ENCODE results near the gene CYRIA.

The CYRIA gene

DNA sequence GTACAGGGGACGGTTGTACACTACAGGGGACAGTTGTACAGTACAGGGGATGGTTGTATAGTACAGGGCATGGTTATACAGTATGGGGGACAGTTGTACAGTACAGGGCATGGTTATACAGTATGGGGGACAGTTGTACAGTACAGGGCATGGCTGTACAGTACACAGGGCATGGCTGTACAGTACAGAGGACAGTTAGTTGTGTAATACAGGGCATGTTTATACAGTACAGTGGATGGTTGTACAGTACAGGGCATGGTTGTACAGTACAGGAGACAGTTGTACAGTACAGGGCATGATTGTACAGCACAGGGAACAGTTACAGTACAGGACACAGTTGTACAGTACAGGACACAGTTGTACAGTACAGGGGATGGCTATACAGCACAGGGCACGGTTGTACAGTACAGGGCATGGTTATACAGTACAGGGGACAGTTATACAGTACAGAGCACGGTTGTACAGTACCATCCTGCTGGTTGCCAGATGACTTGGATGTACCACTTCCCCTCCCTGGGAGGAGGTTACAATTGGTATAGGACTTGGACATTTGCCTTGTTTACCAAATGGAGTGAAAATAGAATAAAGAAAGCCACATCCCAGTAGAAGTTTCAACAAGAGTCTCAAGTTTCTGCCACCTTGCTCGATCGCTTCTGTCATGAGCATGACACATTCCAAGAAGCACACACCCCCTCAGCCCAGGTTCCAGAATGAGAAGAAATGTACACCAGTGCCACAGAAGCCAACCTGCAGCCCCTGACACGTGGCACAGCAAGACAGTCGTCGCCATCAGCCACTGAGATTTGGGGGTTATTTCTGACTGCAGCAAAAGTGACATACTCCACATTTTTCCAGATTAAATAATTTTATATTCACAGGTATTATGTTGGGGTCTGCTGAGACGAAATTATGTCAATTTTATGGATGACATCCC, 16.0 kb downstream of the CYRIA start:
- DNase-seq: no peak

DNA sequence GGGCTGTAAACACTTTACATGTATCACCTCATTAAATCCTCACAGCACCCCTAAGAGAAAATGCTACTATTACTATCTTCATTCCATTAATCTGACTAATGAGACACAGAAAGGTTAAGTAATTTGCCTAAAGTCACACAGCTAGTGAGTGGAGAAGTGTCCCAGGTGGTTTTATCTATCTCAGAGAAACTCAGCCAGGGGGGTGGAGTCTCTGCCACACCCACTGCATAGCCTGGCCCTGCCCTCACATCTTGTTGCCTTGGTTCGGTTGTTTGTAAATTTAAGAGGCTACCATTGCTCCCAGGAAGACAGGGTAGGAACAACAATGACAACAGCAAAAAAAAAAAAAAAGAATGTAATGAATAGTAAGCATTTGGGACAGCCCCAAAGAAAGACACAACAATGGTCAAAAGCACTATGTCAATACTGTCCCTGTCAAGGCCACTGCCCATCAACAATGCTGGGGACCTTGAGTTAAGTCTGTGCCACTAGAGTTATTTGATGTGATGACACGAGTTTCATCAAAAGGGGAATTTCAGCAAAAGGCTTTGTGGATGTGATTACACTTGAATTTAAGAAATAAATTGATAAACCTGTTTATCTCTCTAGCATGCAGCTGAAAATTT, 17.5 kb downstream of the CYRIA start:
- no peak for DNase-seq

DNA sequence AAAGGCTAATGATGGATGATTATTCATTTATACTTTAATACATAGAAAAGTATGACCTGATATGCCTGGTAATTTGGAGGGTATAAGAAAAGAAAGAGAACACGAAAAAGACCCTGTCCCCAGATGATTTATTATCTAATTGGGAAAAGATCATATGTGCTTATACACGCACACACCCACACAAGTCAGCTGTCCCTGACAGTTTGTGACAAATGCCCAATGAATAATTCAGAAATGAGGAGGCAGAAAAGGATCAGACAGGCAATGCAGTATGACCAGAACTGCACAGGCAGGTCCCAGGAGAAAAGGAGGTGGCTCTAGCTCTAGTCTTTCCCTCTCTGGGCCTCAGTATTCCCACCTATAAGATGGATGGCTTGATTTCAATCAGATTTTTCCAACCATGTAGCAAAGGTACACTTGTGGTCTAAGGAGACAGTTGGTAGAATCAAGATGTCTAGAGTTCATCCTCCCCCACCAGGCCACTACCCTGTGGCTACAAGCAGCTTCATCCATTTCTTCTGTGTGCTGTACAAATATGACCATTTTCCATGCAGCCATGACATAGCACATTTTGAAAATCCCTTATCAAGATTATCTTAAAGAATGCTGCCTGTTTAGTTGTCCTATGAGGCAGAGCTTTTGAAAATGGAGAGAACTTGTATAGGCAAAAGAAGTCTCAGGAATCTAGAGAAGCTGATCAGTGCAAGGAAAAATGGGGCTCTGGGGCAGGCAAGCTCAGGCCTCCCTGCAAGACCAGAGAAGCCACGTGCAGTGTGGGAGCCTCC, 19.7 kb downstream of the CYRIA start:
- DNase-seq: no peak

DNA sequence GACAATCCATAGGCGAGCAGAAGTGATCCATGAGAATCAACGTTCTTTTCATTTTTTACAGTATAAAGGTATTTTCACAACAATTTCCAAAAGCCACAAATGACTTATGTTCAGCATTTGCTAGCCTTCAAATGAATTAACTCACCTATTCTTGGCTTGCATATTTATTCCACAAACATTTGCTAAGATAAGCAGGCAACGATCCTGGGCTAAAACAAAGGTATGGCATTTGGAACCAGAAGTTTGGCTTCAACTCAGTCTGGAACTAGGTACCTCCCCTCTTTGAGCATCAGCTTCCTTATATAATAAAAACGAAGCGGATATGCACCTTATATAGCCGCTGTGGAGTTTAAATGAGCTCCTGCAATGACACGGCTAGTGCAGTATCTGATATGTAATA, 20.5 kb downstream of the CYRIA start:
- DNase-seq: no peak

DNA sequence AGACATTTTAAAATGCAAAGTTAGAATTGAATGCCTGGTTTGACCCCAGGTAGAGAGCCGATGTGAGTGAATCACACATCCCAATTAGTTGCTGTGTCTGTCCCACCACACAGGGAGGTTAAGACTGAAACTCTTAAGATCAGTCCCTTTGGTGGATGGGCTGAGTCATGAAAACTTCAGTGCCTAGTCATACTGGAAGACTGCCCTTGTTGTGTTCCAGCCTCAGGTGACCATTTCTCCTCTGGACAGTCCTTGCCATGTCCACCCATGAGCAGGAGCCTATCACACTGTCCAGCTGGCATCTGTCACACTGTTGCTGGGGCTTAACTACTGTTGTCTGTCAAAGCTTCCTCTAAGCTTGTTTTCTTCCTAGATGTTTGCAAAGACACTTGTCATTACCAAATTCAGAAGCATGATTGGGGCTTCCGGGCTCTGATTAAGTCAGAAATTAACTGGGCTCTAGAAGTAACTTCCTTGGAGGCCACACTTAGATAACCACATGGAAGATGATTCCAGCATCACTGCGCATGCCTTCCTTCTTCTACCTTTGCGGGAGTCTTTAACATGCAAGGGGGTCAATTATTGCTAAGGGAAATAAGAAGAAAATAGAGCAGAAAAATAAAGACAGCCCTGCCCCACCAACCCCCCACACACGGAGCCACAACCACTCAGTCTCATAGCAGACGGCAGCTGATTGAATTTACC, 21.3 kb downstream of the CYRIA start:
- DNase-seq: no peak

DNA sequence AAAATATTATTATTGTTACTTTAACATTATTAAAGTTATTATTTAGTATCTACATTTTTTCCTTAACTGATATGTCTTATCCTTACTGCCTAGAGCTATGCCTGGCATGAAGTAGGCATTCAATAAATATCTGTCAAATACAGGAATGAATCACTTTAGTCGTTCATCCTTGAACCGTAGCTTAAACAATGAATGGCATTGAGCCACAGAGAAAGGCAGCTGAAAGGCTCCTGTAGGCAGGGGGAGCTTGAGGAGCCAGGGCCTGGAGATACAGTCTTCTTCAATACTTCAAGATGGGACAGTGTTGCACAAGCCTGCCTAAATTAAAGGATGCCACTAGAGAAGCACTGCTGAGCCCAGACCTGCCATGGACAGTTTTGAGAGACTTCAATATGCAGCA, 22.5 kb downstream of the CYRIA start:
- no peak for DNase-seq

DNA sequence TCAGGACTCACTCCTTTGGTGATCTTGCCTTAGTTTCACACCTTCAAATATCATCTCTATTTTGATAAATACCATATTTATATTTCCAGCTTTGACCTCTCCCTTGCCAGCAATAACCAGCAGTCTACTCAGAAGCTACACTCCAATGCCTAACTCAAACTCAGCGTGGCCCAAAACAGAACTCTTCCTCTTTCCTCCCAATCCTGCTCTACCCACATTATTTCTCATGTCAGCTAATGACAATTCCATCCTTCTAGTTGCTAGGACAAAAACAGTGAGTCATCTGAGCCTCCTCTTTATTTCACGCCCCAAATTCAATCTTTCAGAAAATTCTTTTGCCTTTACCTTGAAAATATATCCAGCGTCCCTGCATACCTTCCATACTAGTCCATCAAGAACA, 23.5 kb downstream of the CYRIA start:
- no peak for DNase-seq

DNA sequence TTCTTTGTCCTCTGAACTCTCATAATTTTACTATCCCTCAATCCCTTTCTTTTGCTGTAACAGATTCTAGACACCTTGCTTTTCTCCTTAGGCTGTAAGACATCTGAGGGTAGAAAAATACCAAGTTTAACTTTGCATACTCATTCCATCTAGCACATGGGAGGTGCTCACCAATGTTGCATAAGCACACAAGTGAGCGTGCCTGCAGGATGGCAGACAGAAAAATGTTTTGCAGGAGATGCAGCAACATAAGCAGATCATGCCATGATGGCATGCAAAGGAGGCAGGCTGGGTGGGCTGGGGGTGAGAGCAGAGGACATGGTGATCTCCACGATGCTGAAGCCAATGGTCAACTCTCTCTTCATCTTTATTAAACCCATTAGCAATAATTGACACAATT, 24.1 kb downstream of the CYRIA start:
- no peak for DNase-seq

DNA sequence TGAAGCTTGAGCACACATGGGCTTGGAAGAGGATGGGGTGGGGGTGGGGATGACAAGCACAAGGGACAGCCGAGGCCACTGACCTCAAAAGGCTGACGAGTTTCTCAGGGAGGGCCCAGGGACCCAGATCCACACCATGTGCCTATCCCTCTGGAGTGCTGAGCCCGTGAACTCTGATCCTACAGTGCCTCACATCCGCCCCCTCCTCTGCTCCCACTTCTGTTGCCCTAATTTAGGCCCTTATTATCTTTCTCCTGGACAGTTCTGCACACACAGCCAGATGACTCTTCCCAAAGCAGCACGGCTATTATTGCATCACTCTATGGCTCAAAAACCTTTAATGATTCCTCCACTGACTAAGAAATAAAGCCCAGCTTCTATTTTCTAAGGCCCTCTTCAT, 24.8 kb downstream of the CYRIA start:
- no peak for DNase-seq

DNA sequence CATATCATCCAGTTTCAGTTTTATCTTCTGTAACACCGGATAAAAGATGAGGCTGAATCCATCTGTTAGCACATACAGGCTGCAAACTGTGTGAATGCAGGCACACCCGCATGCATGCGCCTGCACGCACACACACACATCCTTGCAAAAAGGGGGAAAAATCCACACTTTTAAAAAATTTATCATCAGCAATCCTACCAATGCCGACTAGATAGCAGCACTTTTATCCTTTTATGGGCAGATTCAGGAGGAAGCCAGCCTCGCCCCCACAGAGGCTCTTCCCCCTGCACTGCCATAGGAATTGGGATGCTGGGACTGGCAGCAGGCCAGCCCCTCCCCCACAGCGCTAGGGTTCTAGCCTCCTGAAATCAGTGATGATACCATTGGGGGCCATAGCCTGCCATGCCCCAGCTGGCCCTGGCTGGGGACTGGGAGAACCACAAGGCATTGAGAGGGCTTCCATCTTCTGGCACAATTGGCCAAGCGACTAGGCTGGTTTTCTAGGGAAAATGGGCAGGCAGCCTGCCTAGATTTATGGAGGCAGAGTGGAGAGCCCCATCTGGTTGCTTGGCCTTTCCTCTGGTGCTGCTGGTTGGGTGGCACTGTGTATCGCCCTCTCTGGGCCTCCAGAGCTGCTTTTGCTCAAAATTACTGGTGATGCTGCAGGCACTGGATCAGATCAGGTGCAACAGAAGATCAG, 25.5 kb downstream of the CYRIA start:
- DNase-seq: no peak

DNA sequence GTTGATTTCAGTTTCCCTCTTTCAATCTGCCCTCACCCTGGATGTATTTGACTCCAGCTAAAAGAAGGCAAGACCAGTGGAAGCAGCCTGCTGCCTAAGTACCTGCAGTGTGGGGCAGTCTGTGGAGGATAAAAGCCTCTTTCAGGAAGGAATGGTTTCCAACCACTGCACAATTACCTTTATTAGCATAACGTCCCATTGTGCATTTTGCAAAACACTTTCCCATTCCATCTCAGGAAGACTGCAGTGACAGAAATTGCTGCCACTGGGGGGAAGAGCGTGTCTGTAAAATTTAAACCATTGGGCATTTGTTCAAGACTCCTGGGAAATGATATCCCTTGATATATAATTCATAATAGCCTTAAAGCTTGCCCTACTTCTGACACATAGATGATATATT, 26.2 kb downstream of the CYRIA start:
- DNase-seq: no peak

DNA sequence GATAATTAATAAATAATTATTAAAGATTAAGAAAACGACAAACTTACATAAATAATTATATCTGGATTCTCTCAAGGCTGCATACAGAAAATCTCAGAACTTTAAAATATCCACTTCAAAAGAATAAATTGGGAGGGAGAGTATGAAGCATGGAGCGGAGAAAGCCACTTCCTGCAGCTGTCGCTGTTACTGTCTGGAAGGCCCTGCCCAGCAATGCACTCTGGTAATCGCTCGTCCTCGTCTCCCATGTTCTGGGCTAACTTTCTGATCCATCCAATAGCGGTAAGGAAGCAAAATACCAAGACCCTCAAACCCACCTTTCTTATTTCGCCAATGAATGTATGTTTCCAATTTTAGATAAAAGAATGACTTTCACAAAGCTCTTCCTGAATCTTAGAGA, 26.7 kb downstream of the CYRIA start:
- DNase-seq: no peak

DNA sequence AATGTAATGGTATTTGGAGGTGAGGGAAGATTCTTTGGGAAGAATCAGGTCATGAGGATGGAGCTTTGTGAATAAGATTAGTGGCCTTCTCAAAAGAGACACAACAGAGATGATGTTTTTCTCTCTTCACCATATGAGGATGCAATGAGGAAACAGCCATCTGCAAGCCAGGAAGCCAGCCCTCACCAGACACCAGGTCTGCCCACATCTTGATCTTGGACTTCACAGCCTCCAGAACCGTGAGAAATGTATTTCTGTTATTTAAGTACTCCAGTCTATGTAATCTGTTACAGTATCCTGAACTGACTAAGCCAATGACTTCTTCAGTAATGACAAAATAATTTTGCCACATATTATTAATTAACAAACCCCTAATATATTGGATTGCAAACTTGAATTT, 28.3 kb downstream of the CYRIA start:
- no peak for DNase-seq

DNA sequence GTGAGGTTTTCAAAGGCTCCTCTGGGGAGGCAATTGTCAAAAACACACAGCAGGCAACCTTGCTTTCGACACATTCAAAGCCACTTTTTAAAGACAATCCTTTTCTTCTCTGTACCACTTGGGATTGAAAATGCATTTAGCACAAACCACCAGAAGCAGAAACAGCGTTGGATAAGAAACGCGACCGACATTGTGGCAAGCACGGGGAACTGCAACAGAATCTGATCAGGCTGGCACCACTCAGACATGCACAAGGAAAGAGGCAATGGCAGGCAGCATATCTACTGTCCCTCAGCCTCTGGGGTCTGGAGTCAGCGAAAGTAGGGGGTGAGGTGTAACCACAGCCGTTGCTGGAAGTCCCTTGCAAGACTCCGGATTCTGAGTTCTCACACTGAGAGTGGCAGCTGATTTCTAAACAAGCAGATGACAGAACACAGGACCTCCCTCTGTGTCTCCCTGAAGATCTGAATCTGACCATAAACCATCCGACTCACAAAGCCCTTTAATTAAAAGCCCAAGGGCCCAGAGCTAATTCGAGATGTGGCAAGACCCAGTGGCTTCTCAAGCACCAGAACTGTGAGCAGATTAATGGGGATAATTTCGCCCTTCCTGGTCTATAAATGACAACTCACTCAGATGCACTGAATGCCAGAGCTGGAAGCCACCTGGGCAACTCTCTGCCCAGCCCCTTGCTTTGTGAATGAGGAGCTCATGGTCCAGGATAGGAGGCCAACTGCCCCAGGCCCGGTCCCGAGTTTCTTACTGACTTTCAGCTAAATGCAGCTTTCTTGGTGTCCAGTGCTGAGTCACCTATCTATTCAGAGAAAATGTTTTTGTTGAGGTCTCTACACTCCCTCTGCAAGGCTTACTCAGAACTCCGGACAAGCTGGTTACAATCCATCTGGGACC, 29.6 kb downstream of the CYRIA start:
- DNase-seq: no peak

DNA sequence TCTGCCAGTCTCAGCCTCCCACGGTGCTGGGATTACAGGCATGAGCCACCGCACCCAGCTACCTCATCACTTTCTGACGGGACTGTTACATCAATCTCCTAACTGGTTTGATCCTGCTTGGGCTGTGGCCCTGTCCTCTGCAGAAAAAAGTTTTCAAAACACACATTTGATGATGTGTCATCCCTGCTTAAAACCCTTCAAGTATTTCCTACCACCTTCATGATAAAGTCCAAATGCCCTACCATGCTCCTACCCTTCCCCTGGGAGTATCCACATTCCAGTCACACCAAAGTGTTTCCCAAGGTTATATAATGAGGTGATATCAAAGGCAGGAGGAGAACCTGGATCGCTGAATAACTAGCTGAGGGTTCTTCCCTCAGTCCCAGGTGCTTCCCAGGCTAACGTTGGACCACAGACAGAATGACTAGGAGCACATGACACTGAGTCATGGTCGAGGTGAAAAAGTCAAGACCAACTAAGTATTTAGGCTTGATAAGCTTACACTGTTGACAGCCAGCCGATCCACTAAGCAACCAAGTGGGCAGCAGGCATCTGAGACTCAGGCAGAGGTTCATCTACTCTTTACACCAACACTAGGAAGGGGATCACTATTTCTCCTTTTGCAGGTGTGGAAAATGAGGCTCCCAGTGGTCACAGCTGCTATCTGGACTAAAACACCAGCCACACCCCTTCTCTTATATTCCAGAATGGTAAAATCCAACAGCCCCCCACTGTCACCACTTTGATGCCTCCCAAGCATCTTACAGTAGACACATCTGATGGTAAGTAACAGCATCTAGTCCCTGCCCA, 31.8 kb downstream of the CYRIA start:
- no peak for DNase-seq

DNA sequence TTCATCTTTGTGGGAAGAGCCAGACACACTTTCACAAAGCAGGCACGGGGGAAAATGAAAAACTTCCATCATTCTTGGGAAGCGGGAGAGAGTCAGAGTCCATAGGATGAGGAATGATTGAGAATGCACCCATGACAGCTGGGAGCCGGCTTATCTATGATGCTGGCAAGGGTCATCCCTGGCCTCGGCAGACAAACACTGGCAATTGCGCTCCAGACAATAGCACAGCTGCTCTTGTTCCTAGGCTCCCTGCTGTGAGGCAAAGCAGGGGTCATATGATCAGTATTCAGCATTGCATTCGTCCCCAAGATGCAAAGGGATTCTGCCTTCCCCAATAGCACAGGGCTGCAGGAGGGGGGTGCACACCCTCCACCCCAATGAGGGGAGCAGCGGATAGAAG, 33.0 kb downstream of the CYRIA start:
- DNase-seq: no peak

DNA sequence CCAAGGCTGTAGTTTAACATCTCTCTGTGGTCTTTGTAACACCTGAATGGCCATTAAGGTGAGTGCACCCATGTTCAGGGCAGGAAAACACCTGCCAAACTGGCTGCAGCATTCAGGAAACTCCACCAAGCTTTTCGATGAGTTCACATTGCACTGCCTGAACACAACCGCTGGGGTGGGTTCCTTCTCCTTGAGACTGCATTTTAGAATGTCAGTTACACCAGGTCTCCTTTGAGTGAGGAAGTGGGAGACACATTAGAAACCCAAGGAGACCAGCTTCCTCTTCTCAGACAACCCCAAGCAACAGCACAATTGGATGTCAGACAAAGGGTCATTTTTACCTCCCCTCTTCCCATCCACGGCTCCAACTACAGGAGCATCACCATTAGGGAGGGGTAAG, 35.2 kb downstream of the CYRIA start:
- DNase-seq: no peak

DNA sequence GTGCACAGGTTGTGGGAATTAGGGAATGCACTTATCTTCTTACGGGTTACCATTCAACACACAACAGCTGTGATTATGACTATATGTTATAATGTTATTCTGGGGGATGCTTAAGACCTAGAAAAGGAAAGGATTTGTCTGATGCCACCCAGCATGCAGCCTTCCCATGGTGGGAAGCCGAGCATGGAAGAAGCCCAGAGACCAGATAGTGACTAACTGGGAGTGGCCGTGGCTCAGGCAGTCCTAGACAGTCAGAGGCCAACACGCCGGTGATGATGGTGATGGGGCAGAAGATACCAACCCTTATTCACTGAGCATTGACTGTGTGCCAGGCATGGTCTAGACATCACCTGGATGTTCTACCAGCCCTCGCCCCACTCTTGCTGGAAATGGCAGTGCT, 35.9 kb downstream of the CYRIA start:
- DNase-seq: no peak

DNA sequence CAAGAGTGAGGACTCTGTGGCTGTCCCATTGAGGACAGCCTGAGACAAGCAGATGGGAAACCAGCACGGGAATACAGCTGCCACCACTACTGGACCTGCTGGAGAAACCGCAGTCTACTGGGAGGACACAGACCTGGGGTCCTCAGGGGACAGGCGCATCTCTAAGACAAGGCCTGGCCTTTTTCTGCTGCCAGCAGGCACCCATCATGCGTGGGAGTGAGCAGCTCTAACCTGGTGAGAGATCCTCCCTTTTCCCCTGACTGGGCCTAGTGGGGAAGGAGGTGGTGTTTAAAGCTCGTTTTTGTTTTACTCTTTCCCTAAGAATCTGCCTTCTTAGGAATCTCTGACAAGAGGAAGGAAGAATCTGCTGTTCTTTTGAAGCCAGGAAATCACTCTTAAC, 36.6 kb downstream of the CYRIA start:
- DNase-seq: no peak

DNA sequence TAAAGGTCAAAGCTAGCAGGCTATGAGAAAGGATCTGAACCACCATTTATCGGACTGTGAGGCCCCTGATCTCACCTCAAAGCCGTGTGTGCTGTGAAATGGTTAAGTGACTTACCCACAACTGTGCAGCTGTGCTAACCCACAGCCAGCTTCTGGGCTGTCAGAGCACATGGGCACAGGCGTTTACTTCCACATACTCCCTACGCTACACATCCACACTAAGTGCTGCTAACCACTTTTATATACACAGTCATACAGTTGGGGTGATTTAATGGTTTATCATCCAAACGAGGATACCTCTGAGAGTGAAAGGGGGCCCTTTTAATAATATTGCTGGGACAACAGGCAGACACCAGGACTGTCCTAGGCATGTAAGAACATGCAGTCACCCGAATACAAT, 37.3 kb downstream of the CYRIA start:
- DNase-seq: no peak
